Stimulated activated CD8-positive, alpha-beta memory T cell treated with anti-CD3 and anti-CD28 coated beads, Interleukin-12 subunit alpha, Interleukin-12 subunit beta, amount 100 ng/mL, for 24 hours (primary cell): Measurements from ENCODE around the gene FAM9C.
"Not testable (repeated sequence)": the region's sequence is repeated elsewhere in the genome, so short reads cannot be mapped to it uniquely, and the experiment has no call there.

Experiments used
- DNase-seq: peaks from one replicate; pipeline ENCODE4 v3.0.0-alpha.2; 2020; ENCODE audit errors: extremely low read depth

The FAM9C gene

DNA sequence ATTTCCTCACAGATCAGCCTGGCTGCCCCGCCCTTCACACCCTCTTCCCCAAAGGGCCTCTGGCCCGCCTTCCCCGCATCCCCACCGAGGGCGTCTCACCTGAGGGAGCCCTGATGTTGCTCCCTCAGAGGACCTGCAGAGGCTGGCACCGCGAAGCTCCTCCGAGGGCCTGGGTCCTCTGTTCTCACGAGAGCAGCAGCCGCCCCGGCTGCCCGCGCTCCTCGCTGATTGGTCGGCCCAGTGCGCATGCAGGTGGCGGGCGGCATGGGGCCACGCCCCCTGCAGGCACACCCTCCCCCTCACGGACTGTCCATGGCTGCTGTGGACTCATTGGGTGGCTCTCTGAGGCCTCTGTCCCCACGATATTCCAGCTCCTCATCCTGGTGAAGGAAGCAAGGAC, at the start of gene FAM9C:
Gene FAM9C, minus strand, starts transcription at position 180 of the 400 bp plus-strand sequence. CDS start 831 bp downstream, outside the sequence.
- no peak for DNase-seq

DNA sequence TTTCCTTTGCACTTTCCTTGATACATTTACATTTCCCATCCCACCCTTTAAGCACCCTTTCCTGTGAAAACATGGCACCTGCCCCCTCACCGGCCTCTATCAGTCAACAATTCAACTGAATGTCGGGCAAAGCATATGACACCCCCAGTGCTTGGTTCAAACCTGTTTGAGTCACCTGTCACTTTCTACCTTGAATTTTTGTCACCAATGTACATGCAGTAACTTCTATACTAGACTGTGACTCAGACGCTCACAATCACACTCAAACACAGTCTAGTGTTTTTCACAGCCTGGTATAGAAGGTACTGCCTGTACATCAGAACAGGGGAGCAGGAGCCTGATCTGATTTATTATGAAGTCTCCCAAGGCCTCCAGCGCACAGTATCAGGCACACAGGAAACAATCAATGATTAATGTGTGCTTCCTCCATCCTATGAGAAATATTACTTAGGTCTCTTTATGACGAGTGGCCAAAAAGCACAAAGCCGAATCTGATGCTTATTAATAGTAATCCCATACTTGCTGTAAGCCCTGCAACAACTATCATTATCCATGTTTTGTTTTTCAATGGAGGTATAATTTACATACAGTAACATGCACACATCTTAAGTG, 49.2 kb upstream of the FAM9C start:
- no peak for DNase-seq

DNA sequence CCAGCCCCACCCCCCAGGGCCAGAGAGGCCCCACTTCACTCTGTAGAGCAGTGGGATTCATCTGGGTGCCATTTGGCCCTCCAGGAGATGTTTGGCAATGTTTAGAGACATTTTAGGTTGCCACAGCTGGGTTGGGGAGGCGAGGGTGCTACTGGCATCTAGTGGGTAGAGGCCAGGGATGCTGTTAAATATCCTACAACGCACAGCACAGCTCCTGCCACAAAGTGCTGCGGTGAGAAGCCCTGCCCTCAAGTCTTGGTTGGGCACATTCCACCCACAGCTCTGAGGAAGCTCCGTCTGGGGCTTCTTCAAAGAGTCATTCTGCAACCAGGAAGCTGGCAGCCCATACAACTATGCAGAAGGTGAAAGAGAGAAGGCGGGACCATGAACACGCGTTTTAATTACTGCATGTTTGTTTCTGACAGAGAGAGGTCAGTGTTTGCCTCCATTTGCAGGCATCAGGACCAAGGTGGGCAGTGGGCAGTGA, 48.1 kb upstream of the FAM9C start:
- DNase-seq: peak; percentile 32

DNA sequence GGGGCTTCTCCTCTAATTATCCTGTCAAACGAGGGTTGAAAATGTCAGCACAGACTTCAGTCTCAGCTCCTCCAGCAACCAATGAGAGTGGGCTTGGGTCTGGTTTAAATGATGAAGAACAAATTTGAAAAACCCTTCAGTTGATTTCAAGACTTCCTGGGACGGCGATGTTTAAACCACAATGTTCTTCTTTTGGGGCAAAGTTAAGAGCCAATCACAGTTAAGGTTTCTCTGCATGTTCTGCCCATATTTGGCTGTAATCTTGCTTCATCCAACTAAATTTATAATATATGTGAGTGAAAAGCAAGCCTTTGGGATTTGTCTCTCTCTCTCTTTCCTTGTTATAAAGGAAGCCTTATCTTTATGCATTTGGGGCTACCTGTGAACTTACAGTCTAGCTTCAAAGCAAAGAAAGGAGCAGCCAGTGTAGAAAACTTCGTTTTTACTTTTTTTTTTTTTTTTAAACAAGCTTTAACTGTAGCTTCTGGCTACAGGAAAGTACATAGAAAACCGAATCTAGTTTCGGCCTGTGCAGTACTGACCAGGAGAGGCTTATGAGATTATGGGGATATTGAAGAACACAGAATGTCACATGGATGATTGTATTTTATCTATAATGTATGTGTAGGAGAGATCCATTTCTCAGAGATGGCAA, 46.8 kb upstream of the FAM9C start:
- no peak for DNase-seq

DNA sequence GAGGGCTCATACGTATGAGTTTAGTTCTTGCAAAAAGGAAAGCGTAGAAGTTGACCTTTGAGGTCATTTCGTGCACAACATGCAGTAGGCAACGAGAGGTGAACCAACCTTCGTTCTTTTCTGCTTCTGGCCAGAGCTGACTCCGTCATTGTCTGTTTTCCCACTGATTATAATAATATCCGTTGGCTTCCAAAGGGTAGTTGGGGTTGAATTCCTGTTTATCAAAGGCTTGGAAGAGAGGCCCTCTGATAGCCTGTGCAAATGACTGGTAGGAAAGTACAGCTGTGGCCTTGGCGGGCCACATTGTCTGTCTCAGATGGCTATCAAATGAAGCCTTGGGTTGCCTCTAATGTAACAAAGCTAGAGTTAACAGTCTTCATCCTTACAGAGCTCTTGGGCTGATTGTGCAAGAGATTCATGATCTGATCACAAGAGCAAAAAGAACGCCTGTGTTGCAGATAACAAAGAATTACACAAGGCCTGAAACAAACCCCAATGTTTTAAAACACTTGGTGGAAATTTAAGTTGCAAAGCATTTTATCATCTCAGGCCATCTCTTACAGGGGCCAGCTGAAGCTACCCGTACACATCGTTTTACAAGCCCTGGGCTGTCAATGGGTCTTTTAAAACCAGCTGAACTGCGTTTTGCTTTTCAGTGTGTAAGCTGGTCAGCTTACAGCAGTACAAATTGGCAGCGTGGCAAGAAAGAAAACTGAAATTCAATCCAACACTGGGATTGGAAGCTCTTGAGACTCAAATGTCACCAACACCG, 46.1 kb upstream of the FAM9C start:
- DNase-seq: no peak

DNA sequence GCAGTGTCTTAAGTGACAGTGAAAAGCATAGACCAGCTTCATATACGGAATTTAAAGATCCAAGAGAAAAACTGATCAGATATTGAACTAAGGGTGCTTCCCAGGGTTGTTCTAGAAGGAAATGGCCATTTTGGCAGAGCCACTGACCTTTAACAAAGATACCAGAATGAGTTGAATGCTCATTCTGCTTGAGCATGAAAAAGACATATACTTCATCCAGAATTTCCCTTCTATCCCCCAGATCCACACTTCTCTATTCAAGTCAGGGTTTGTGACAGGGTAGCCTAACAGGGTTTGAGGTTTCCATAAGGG, 45.6 kb upstream of the FAM9C start:
- DNase-seq: no peak

DNA sequence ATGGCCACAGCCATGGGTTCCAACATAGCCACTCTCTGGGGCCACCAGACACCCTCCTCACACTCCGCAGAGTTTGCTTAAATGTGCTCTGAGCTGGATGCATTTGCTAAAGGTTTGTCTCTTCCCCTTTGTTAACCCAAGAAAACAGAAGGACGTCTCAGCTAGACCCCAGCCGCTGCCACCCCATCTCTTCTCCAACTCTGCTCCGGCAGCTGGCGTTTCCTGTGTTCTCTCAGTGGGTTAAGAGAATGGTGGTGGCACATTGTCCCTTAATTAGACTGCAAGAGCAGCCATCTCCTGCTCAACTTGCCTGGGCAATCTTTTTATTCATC, 43.7 kb upstream of the FAM9C start:
- no peak for DNase-seq

DNA sequence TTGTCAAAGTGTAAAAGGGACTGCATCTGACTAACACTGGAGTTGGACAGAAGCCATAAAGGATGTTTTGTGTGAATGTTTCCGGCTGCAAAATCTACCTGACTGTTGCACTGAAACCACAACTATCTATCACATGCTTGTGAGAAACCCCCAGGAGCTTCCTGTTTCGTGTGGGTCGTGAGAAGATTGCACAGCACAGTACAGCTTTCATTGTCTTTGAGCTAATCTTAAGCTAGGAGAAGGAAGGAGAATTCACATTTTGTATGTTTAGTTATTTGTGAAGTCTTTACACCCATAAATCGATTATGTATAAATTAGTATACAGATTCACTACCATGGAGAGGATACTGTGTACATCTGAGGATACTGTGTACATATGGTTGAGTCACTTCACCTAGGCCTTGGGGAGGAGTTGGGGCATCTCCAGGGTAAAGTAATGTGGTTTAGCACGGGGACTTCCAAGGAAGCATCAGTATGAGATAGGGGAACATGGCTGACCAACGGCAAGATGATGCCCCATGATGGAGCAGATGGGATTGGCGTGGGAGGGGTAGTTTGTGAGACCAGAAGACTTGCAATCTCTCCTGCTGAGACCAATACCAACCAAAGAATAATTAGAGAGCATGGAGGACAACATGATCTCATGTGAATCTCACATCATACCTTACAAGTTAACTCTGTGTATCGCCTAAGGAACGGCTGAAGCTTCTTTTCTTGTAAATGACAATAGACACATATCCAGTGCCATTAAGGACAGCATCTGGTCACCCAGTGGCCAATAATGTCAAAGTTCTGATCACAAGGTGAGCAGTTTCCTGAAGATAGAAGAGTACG, 43.1 kb upstream of the FAM9C start:
- DNase-seq: peak; percentile 25

DNA sequence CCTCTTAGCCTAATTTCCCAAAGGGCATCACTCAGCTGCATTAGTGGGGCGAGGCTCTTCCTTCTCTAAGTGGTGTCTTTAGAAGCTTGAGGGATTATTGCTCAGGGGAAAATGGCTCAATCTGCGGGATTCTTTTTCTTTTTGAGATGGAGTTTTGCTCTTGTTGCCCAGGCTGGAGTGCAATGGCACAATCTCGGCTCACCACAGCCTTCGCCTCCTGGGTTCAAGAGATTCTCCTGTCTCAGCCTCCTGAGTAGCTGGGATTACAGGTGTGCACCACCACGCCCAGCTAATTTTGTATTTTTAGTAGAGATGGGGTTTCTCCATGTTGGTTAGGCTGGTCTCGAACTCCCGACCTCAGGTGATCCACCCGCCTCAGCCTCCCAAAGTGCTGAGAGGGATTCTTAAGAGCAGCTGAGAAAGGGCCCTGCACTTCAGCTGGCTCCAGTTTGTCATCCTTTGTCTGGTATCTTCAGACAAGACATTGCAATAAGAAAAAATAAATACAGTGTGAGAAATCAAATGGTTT, 42.4 kb upstream of the FAM9C start:
- not testable (repeated sequence) for DNase-seq

DNA sequence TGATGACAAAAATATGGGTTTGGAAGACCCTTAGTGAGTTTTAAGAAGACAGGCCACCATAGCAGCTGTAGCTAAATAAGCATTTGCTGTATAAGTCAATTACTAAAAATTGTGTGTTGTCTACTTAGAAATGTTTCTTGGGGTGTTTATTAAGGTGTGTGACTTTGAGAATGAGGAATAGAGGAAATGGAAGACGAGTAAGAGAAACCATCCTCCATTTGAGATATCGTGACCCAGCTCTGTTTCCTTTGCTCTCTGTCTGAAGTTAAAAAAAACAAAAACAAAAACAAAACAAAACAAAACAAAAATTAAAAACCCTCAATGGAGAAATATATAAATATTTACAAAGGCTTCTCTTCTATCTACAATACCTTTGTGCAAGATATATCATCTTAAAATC, 41.7 kb upstream of the FAM9C start:
- DNase-seq: no peak

DNA sequence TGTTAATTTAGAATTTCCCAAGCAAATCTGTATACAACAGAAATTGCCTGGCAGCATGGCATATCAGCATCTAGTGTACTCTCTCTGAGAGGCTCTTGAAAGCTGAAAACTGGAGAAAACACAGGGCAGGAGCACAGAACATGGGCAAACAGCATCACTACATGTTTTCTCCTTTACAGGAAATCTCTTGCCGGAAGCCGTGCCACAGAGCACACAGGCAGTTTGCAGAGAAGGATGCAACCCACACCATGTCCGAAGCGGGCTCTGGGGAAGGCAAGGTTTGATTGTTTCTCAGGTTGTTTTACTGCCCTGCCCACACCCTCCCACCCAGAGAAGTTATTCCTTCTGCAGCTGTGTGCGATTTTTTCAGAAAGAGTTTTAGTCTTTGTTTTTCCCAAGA, 41.1 kb upstream of the FAM9C start:
- DNase-seq: no peak

DNA sequence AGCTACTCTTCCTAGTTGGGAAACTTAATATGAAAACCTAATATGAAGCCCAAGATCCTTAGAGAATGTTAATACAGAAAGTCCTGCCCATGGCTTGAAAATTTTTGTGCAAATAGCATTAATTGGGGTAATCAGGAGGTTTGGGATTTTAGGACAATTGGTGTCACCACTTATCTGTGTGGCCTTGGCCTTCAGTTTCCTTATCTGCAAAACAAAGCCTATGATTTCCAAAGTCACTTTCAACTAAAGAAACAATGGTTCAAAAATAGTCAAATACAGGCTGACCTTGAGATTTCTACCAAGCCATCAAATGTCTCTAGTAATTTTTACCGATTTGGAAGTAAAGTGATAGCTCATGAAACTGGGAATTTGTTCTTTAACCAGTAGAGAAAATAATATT, 40.2 kb upstream of the FAM9C start:
- no peak for DNase-seq

DNA sequence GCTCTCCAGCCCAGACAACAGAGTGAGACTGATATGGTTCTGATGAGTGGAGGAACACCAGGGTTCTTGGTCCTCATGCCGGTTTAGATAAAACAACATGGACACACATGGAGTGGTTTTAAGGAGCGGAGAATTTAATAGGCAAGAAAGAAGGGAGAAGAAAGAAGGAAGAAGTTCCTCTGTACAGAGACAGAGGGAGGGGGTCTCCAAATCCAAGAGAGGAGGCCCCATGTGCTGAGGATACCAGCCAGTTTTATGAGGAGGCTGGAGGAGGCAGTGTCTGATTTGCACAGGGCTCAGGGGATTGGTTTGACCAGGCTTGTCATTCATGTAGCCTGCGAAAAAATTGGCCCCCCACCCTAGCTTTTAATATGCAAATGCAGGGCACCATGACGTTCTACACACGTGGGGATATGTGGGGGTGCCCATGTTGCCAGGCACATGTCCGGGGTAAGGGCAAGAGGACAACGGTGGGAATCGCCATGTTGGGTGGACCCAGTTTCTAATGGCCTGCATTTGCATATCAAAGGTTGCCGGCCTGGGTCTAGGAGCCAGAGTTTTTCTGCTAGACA, 39.4 kb upstream of the FAM9C start:
- DNase-seq: not testable (repeated sequence)

DNA sequence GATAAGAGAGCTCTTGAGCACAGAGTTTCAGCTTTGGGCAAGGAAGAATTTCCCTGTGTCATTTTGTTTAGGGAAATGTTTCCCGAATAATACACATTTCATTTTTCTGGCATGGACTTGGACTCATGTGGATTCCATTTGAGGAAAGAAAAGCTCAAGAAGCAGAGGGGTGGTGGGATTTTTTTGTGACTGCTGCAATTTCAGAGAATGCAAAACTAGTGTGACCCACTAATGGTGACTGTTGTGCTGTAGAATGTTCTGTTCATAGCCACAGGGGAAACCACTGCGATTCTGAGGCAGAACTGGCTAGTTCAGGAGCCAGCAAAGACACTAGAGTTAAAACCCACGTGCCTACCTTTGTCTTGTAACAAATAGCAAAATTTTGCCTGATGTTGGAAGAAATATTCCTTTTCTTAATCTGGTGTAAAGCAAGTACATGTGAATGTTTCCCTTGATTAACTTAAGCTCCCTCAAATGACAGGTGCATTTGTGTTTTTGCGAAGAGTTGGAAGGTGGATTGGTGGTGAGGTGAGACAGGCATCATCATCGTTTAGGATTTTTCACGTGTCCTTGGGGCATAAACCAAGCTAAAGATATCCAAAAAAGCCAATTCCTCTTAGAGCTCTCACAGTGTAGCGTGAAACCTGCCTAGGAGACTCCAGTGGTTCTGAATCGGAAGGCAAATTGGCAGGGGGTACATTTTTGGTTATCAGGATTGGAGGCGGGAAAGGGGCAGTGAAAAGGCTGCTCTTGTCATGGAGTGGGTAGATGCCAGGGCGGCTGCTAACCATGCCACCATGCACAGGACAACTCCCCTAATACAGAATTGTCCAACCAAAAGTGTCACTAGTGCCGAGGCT, 38.0 kb upstream of the FAM9C start:
- DNase-seq: no peak

DNA sequence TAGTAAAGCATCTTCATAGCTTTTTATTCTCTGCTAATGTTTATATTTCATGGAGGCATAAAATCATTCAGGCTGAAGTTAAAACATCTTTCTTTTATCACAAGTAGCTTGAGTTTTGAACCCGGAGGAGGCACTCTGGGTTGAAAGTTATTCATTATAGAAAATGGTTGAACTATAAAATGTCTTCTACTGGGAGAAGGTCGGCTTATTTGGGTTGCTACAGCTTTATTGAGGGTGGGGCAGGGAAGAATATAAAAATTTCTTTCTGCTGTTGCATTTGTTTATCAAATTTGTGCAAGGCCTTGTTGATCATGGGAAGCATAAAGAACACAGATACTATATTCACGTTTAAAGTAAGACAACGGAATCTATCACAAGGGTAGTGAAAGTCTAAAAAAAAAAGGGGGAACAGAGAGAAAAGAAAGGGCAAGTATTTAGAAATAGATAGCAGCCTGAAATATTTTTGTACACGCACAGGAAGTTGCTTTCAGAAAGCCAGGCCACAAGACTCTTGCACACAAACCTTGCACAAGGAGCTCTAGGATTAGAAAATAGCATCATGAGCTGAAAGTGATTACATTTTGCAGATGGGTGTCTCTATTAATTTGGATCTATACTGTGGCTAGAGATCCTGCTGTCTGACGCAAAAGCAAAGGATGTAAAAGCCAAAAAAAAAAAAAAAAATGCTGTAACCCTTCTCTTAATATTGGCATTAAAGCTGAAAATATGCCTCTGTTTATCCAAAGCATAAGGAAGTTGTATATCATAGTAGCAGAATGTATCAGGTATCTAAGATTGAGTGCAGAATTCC, 37.2 kb upstream of the FAM9C start:
- DNase-seq: no peak

DNA sequence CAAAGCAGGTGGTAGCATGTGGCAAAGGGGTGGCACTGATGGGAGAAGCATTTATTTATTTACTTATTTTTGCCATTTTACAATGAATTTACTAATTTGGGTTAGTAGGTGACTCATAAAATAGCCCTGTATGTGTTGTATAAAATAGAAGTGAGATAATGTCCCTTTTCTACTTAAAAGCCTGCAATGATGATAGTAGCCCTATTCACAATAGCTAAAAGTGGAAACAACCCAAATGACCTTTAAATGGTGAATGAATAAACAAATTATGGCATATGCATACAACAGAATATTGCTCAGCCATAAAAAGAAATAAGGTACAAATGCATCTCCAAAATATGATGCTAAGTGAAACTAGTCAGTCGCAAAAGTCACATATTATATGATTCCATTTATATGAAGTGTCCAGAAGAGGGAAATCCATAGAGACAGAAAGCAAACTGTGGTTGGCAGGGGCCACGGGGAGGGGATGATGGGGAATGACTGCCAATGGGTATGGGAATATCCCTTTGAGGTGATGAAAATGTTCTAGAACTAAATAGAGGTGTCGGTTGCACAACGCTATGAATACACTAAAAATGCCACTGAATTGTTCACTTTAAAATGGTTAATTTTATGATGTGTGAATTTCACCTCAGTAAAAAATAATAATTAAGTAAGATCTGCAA, 35.8 kb upstream of the FAM9C start:
- no peak for DNase-seq

DNA sequence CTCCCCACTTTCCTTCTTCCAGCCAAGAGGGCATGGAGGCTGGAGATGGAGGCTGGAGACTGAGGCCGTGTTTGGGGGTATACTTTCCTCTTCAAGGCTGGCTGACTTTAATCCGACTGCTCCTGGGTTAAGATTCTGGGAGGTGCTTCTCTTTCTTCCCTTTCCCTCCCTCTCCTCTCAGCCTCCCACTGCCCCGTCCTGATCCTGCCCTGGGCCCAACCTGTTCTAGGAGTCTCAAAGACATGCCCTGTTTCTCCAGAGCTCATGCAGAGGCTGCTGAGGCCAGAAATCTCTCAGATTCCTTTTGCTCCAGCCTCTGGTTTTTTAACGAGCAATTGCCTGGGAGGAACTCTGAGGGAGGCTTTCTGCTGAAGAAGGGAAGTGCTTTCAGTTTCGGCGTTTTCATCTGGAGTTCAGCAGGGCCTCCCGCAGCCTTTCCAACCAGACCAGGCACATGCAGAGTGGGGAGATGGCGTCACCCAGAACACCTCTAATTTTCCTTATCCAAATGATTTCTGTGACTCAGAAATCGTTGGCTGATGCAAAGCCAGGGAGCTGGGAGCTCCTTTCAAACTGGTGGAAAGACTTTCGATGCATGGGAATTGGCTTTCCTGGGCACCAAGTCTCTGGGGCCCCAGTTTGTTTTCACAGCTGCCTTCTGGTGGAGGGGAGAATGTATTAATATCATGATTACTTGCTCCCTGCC, 34.5 kb upstream of the FAM9C start:
- DNase-seq: no peak

DNA sequence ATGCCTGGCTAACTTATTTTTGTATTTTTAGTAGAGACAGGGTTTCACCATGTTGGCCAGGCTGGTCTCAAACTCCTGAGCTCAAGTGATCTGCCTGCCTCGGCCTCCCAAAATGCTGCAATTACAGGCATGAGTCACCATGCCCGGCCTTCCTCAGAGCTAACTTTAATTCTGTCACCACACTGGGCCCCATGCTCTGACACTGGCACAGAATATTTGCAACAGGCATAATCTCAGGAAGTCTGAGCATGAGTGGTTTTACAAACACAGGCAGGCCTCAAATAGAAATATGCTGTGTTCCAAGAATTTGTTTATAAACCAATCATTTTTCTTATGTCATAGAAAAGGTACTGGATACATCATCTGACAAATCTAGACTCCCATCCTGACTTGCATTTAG, 32.7 kb upstream of the FAM9C start:
- no peak for DNase-seq
